ENCODE measurements around the gene CLIC6.

GRCh38 chr21:34762786-34763185 is 94.0 kb downstream of the CLIC6 start:
- TF ChIP-seq CTCF (IDR thresholded peaks at IDR 0.05) (no peak), POLR2A (IDR thresholded peaks at IDR 0.05) (no peak)

All from testis (tissue), 2 donors.